ENCODE results near the gene ACTR3C. TPM values are rescaled to one million over a fixed set of nuclear protein-coding genes. Genes with fewer than 3 reads are reported as not detected.

ACTR3C gene
- total RNA-seq, 2 donors from 2014 or later: 10.7 to 15.1 TPM

- intact Hi-C loops (cut with DNase I): no loop called here
- no peaks in the 10 kb centered on the region for H3K36me3 ChIP-seq
- H3K9me3 ChIP-seq: no peaks in the 10 kb centered on the region
- no peak for DNase-seq (ENCODE audit: low spot score)
- no peak overlapping the region for H3K4me3 ChIP-seq
- peak overlapping the region in 1 of 2 donors; percentile 79 for H3K27ac ChIP-seq
- no peaks in the 10 kb centered on the region for H3K27me3 ChIP-seq (replicated peaks; ENCODE audit: insufficient read depth)
- no peaks in the 10 kb centered on the region for H3K4me1 ChIP-seq (replicated peaks)
- TF ChIP-seq, protein P1, sequence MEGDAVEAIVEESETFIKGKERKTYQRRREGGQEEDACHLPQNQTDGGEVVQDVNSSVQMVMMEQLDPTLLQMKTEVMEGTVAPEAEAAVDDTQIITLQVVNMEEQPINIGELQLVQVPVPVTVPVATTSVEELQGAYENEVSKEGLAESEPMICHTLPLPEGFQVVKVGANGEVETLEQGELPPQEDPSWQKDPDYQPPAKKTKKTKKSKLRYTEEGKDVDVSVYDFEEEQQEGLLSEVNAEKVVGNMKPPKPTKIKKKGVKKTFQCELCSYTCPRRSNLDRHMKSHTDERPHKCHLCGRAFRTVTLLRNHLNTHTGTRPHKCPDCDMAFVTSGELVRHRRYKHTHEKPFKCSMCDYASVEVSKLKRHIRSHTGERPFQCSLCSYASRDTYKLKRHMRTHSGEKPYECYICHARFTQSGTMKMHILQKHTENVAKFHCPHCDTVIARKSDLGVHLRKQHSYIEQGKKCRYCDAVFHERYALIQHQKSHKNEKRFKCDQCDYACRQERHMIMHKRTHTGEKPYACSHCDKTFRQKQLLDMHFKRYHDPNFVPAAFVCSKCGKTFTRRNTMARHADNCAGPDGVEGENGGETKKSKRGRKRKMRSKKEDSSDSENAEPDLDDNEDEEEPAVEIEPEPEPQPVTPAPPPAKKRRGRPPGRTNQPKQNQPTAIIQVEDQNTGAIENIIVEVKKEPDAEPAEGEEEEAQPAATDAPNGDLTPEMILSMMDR (IDR thresholded peaks at IDR 0.05): peak; percentile 43 to 47 (median 45)
- TF ChIP-seq POLR2AphosphoS5 (IDR thresholded peaks at IDR 0.05): no peak
- no peak for TF ChIP-seq POLR2A (IDR thresholded peaks at IDR 0.05)
- 41% methylated on average over 6 of the region's 6 CpGs for WGBS
These were observed 33.0 kb upstream of the ACTR3C start for GRCh38 chr7:150356265-150356897.

GRCh38 chr7:150355666-150356059 is 32.3 kb upstream of the ACTR3C start:
- Histone ChIP-seq H3K4me3 (no peak overlapping the region), H3K36me3 (no peaks in the 10 kb centered on the region), H3K27ac (peak overlapping the region; percentile 72 to 79), H3K27me3 (replicated peaks; ENCODE audit: insufficient read depth) (no peaks in the 10 kb centered on the region), H3K9me3 (no peaks in the 10 kb centered on the region), H3K4me1 (replicated peaks) (no peaks in the 10 kb centered on the region)
- DNase-seq (ENCODE audit: low spot score): no peak
- intact Hi-C loops (cut with DNase I): no loop called here
- WGBS: 89% methylated on average over 1 of the region's 1 CpG
- TF ChIP-seq, protein P1 (IDR thresholded peaks at IDR 0.05): no peak
- TF ChIP-seq POLR2A (IDR thresholded peaks at IDR 0.05): no peak
- TF ChIP-seq POLR2AphosphoS5 (IDR thresholded peaks at IDR 0.05): no peak

DNA sequence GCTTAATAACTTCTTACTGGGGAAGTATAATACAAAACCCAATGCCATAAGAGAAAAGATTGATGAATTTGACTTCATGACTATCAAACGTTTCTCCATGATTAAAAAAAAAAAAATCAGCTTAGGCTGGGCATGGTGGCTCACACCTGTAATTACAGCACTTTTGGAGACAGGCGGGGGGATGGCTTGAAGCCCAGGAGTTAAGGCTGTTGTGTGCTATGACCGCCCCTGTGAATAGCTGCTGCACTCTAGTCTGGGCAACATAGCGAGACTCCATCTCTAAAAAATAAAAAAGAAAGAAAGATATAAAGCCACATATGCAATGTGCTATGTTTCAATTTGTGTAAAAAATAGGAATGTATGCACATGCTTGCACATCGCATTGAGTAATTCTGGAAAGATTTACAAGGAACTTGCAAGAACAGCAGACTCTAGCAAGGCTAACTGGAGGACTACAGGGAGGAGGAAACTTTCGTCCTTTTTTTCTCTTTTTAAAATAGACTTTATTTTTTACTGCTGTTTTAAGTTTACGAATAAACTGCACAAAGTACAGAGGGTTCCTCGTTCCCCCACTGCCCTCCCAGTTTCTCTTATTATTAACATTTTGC is 28.3 kb upstream of the ACTR3C start:
- H3K36me3 ChIP-seq: no peaks in the 10 kb centered on the region
- H3K4me1 ChIP-seq (replicated peaks): no peaks in the 10 kb centered on the region
- WGBS: 57% methylated on average over 8 of the region's 8 CpGs
- no peaks in the 10 kb centered on the region for H3K27me3 ChIP-seq (replicated peaks; ENCODE audit: insufficient read depth)
- H3K9me3 ChIP-seq: no peaks in the 10 kb centered on the region
- H3K4me3 ChIP-seq: no peak overlapping the region
- H3K27ac ChIP-seq: no peak overlapping the region
- TF ChIP-seq, protein P1 (IDR thresholded peaks at IDR 0.05): no peak
- TF ChIP-seq POLR2A (IDR thresholded peaks at IDR 0.05) (no peak), POLR2AphosphoS5 (IDR thresholded peaks at IDR 0.05) (no peak)
- intact Hi-C loops (cut with DNase I): no loop called here
- no peak for DNase-seq (ENCODE audit: low spot score)

DNA sequence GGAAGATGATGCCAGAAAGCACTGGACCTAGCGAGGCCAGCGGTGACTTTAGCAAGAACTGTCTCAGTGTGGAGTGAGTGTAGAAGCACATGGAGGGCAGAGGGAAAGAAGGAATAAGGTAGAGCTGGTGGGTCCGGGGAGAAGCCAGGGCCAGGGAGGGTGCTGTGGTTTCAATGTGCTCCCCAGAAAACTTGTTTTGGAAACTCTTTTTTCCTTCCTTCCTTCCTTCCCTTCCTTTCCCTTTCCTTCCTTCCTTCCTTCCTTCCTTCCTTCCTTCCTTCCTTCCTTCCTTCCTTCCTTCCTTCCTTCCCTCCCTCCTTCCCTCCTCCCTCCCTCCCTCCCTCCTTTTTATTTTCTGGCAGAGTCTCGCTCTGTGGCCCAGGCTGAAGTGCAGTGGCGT is 23.6 kb upstream of the ACTR3C start:
- DNase-seq (ENCODE audit: low spot score): no peak
- intact Hi-C loops (cut with DNase I): no loop called here
- 88% methylated on average over 5 of the region's 5 CpGs for WGBS
- no peak overlapping the region for H3K27ac ChIP-seq
- H3K9me3 ChIP-seq: no peaks in the 10 kb centered on the region
- H3K4me3 ChIP-seq: no peak overlapping the region
- peaks cover 2% of the 10 kb centered on the region for H3K27me3 ChIP-seq (replicated peaks; ENCODE audit: insufficient read depth)
- H3K4me1 ChIP-seq (replicated peaks): no peaks in the 10 kb centered on the region
- TF ChIP-seq POLR2AphosphoS5 (IDR thresholded peaks at IDR 0.05): no peak
- TF ChIP-seq, protein P1 (IDR thresholded peaks at IDR 0.05): no peak
- no peak for TF ChIP-seq POLR2A (IDR thresholded peaks at IDR 0.05)
- no peaks in the 10 kb centered on the region for H3K36me3 ChIP-seq

DNA sequence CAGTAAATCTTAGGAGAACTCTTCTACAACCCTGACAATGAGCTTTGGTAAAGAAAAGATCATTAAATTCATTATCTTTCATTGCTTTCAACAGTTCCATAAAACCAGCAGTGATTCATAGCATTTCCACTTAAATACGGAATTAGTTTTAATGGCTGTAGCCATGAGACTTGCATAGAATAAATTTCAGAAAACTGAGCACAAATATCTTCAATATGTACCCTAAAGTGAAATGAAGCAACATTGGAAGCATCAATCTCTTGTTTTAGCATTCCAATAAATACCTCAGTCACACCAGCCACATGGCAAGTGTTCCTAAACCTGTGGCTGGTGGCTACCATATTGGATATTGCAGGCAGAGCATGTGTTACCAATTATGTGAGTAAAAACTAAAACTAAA is 21.7 kb upstream of the ACTR3C start:
- intact Hi-C loops (cut with DNase I): no loop called here
- Histone ChIP-seq H3K9me3 (no peaks in the 10 kb centered on the region), H3K4me1 (replicated peaks) (no peaks in the 10 kb centered on the region), H3K27me3 (replicated peaks; ENCODE audit: insufficient read depth) (peaks cover 2% of the 10 kb centered on the region), H3K27ac (no peak overlapping the region), H3K36me3 (no peaks in the 10 kb centered on the region), H3K4me3 (no peak overlapping the region)
- WGBS: 78% methylated on average over 1 of the region's 1 CpG
- no peak for TF ChIP-seq POLR2A (IDR thresholded peaks at IDR 0.05)
- TF ChIP-seq, protein P1 (IDR thresholded peaks at IDR 0.05): no peak
- no peak for TF ChIP-seq POLR2AphosphoS5 (IDR thresholded peaks at IDR 0.05)
- no peak for DNase-seq (ENCODE audit: low spot score)

Data from prostate gland (tissue), 2 donors.